ENCODE results near the gene PNCK. TPM values are rescaled to one million over a fixed set of nuclear protein-coding genes. Genes with fewer than 3 reads are reported as not detected.

Gene PNCK
- total RNA-seq (1 to 10 TPM in 4 of 7 donors, under 1 TPM in 2, not detected in 1; 0.51 to 5.9 (median 1.6) TPM), polyA plus RNA-seq (1 to 10 TPM in 1 of 2 donors, under 1 TPM in 1; 0.87 to 1.1 TPM)
- long read RNA-seq, donor 1 = 0 reads
- long read RNA-seq, donor 2, partial matches to known transcripts = 26 of 30 reads
- long read RNA-seq, donor 2, other reads (novel, unspliced or antisense) = 0 of 30 reads
- long read RNA-seq, donor 3, partial matches to known transcripts = 0 of 1 reads
- long read RNA-seq, donor 3, other reads (novel, unspliced or antisense) = 1 of 1 reads

DNA sequence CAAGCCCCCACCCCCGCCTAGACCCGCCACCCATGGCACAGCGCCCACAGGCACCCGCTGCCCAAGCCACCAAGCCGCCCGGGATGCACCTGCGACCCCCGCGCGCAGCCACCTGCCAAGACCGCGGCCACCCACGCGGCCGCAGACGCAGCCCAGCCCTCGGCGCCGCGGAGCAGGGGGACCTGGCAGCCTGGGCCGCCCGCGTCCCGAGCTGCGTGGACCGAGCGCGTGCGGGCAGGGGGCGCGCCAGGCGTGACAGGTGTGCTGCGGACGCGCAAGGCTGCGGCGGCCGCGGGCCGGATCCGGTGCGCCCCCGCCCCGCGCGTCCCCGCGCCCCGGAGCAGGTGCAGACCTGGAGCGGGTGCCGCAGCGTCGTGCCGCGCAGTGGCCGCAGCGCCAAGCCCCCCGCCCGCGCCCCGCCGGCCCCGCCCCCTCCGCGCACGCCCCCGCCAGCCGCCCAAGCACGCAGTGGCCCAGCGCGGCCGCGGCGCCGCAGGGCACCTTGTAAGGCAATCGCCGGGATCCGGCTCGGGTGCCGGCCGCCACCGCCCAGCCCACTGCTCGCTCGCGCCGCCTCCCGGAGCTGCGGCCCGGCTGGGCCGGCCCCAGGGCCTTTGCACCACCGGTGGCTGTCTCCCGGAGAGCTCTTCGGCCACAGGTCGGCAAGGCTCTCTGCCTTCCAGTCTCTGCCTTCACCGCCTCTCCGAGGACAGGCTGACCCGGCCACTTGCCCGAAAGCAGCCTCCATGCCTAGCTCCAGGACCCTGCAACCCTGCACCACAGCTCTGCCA lies at the start of gene PNCK:
Gene PNCK (minus strand): TSS at position 386 of the 791 bp plus-strand sequence. CDS start 737 bp downstream, outside the sequence.
- no peak for TF ChIP-seq EP300 (IDR thresholded peaks at IDR 0.05)
- TF ChIP-seq POLR2A (IDR thresholded peaks at IDR 0.05) = no peak
- TF ChIP-seq, protein P1, sequence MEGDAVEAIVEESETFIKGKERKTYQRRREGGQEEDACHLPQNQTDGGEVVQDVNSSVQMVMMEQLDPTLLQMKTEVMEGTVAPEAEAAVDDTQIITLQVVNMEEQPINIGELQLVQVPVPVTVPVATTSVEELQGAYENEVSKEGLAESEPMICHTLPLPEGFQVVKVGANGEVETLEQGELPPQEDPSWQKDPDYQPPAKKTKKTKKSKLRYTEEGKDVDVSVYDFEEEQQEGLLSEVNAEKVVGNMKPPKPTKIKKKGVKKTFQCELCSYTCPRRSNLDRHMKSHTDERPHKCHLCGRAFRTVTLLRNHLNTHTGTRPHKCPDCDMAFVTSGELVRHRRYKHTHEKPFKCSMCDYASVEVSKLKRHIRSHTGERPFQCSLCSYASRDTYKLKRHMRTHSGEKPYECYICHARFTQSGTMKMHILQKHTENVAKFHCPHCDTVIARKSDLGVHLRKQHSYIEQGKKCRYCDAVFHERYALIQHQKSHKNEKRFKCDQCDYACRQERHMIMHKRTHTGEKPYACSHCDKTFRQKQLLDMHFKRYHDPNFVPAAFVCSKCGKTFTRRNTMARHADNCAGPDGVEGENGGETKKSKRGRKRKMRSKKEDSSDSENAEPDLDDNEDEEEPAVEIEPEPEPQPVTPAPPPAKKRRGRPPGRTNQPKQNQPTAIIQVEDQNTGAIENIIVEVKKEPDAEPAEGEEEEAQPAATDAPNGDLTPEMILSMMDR (IDR thresholded peaks at IDR 0.05) = no peak
- Histone ChIP-seq H3K4me1 (ENCODE audit: insufficient read depth) (no peaks in the 10 kb centered on the region), H3K27me3 (no peaks in the 10 kb centered on the region), H3K4me3 (no peak within 1 kb of the TSS), H3K9me3 (no peaks in the 10 kb centered on the region), H3K36me3 (no peaks in the 10 kb centered on the region), H3K27ac (no peak within 1 kb of the TSS)
- WGBS, 3 donors = 38 to 52% (median 39%) methylated on average over 60 to 98 of the region's 98 CpGs
- no peak for DNase-seq
- intact Hi-C loops (cut with DNase I) = no loop called here

DNA sequence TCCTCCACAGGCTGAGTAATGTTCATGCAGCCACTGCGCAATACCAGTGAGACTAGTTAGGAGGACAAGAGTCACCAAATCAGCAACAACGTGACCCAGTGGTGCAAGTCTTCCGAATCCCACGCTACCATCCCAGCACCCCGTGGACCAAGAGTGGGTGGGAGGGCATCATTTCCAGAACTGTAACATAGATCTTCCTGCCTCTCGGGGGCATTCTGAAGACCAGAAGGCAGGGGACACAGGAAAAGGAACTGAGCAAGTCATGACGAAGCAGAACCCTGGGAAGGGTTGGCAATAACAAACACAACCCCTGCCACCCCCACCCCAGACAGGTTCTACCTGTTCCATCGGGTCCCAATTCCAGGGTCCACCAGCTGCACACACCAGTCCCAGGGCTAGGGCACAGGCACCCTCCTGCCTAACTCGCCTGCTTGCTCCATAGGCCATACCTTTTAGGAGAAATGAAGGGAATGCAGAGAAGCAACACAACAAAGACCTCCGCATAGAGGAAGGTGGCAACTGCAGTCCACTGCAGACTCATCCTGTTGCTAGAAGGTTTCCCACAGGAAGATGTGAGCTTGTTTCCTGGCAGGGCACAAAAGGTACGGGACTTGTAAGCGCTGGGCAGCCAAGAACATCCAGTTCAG lies 49.2 kb upstream of the PNCK start:
- H3K4me3 ChIP-seq = peak overlapping the region; percentile 83
- WGBS, 3 donors = 55 to 70% (median 62%) methylated on average over 12 of the region's 12 CpGs
- H3K27me3 ChIP-seq = no peaks in the 10 kb centered on the region
- no peaks in the 10 kb centered on the region for H3K36me3 ChIP-seq
- TF ChIP-seq, protein P1 (IDR thresholded peaks at IDR 0.05) = no peak
- TF ChIP-seq EP300 (IDR thresholded peaks at IDR 0.05) = no peak
- TF ChIP-seq POLR2A (IDR thresholded peaks at IDR 0.05) = no peak
- intact Hi-C loops (cut with DNase I) = no loop called here
- DNase-seq = no peak
- H3K9me3 ChIP-seq = no peaks in the 10 kb centered on the region
- H3K27ac ChIP-seq = no peak overlapping the region
- H3K4me1 ChIP-seq (ENCODE audit: insufficient read depth) = no peaks in the 10 kb centered on the region

DNA sequence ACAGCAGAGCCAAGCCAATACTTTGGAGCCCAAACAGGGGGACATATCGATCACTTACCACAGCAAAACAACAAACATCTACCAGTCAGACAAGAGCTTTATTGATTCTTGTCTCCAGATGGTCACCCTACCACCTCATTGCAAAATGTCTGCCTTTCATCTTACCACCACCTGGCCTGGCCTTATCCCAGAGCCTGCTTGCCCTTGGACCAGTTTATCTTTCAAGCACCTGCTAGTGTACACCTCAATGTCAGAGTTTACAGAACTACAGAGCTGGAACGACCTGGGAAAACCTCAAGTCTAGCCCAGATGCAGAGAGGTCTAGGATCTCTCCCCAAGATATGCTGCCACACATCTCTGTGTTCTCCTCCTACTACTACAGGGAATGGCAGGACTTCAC lies 46.1 kb upstream of the PNCK start:
- no peaks in the 10 kb centered on the region for H3K9me3 ChIP-seq
- no peaks in the 10 kb centered on the region for H3K27me3 ChIP-seq
- no peak for DNase-seq
- no peaks in the 10 kb centered on the region for H3K4me1 ChIP-seq (ENCODE audit: insufficient read depth)
- H3K27ac ChIP-seq = no peak overlapping the region
- intact Hi-C loops (cut with DNase I) = no loop called here
- no peak overlapping the region for H3K4me3 ChIP-seq
- TF ChIP-seq EP300 (IDR thresholded peaks at IDR 0.05) (no peak), POLR2A (IDR thresholded peaks at IDR 0.05) (no peak)
- TF ChIP-seq, protein P1 (IDR thresholded peaks at IDR 0.05) = no peak
- WGBS, 3 donors = 74 to 78% (median 76%) methylated on average over 2 of the region's 2 CpGs
- no peaks in the 10 kb centered on the region for H3K36me3 ChIP-seq

DNA sequence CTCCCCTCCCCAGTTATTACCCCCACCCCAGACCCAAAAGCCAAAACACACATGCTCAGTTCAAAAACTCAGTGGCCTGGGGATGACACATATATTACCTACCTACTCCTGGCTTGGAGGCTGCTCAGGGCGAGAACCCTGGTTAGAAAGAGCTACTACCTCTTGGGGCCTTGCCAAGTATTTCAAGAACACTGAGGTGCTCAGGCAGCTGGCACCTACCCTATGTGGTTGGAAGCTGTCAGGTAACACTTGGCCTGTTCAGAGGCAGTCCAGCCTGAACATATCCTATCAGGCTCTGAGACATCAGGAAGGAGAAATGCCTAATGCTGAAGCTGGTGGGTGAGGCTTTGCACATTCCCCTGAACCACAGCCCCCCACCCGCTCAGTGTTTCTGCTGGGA lies 45.6 kb upstream of the PNCK start:
- Histone ChIP-seq H3K4me1 (ENCODE audit: insufficient read depth) (no peaks in the 10 kb centered on the region), H3K4me3 (no peak overlapping the region), H3K27me3 (no peaks in the 10 kb centered on the region), H3K27ac (no peak overlapping the region), H3K36me3 (no peaks in the 10 kb centered on the region), H3K9me3 (no peaks in the 10 kb centered on the region)
- 71 to 83% (median 76%) methylated on average over 2 of the region's 2 CpGs for WGBS, 3 donors
- TF ChIP-seq, protein P1 (IDR thresholded peaks at IDR 0.05) = no peak
- TF ChIP-seq POLR2A (IDR thresholded peaks at IDR 0.05) (no peak), EP300 (IDR thresholded peaks at IDR 0.05) (no peak)
- intact Hi-C loops (cut with DNase I) = no loop called here
- no peak for DNase-seq
